Measurements from ENCODE around the gene POU2AF2. TPM values are rescaled to one million over a fixed set of nuclear protein-coding genes. Genes with fewer than 3 reads are reported as not detected.

Gene POU2AF2
- total RNA-seq, 3 donors from 2014 or later: 2.0 TPM; not detected in 2

GRCh38 chr11:111301842-111302118, 56.3 kb downstream of the POU2AF2 start:
- no peaks in the 10 kb centered on the region for H3K27me3 ChIP-seq
- H3K4me3 ChIP-seq: no peak overlapping the region
- H3K4me1 ChIP-seq: peaks cover 0 to 6% of the 10 kb centered on the region in 2 donors
- H3K36me3 ChIP-seq: no peaks in the 10 kb centered on the region
- TF ChIP-seq CTCF (IDR thresholded peaks at IDR 0.05): no peak
- TF ChIP-seq POLR2A (IDR thresholded peaks at IDR 0.05): no peak
- TF ChIP-seq POLR2AphosphoS5 (IDR thresholded peaks at IDR 0.05): no peak
- no peaks in the 10 kb centered on the region for H3K9me3 ChIP-seq
- H3K27ac ChIP-seq: no peak overlapping the region
- intact Hi-C loops (cut with DNase I; ENCODE audit: low total_unique reads): no loop called here
- no peak for DNase-seq (ENCODE audit: low spot score in 2 of 2)

GRCh38 chr11:111302298-111302697, 56.8 kb downstream of the POU2AF2 start:
- intact Hi-C loops (cut with DNase I; ENCODE audit: low total_unique reads): no loop called here
- TF ChIP-seq POLR2A (IDR thresholded peaks at IDR 0.05) (no peak), POLR2AphosphoS5 (IDR thresholded peaks at IDR 0.05) (no peak), CTCF (IDR thresholded peaks at IDR 0.05) (no peak)
- peak overlapping the region in 1 of 2 donors; percentile 12 for H3K27ac ChIP-seq
- no peaks in the 10 kb centered on the region for H3K27me3 ChIP-seq
- peaks cover 0 to 6% of the 10 kb centered on the region in 2 donors for H3K4me1 ChIP-seq
- no peaks in the 10 kb centered on the region for H3K9me3 ChIP-seq
- no peak overlapping the region for H3K4me3 ChIP-seq
- DNase-seq (ENCODE audit: low spot score in 2 of 2): no peak
- H3K36me3 ChIP-seq: no peaks in the 10 kb centered on the region

DNA sequence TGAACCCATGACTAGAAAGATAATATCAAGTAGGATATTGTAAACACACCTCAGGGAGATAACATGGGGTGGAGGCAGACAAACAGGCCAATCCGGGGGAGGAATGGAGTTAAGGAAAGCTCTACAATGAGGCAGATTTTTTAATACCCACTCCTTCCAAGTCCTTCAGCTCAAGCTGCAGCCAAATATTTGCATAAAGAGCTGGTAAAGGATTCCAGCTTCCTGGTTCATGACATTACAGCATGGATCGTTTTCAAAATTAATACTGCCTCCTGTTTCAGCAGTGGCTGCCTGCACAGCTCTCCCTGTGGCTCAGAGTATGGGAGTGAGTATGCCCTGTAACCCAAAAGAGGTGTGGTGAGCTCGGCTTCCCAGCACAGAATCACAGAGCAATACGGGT, 57.9 kb downstream of the POU2AF2 start:
- intact Hi-C loops (cut with DNase I; ENCODE audit: low total_unique reads): no loop called here
- TF ChIP-seq CTCF (IDR thresholded peaks at IDR 0.05): no peak
- no peak for TF ChIP-seq POLR2A (IDR thresholded peaks at IDR 0.05)
- no peak for TF ChIP-seq POLR2AphosphoS5 (IDR thresholded peaks at IDR 0.05)
- H3K36me3 ChIP-seq: no peaks in the 10 kb centered on the region
- H3K27me3 ChIP-seq: no peaks in the 10 kb centered on the region
- peak overlapping the region; percentile 48 to 50 for H3K27ac ChIP-seq
- no peaks in the 10 kb centered on the region for H3K9me3 ChIP-seq
- H3K4me3 ChIP-seq: no peak overlapping the region
- peaks cover 0 to 6% of the 10 kb centered on the region in 2 donors for H3K4me1 ChIP-seq
- no peak for DNase-seq (ENCODE audit: low spot score in 2 of 2)

- Histone ChIP-seq H3K4me1 (peaks cover 0 to under 1% of the 10 kb centered on the region in 2 donors), H3K36me3 (no peaks in the 10 kb centered on the region), H3K27me3 (no peaks in the 10 kb centered on the region), H3K4me3 (no peak overlapping the region), H3K9me3 (no peaks in the 10 kb centered on the region), H3K27ac (no peak overlapping the region)
- no peak for DNase-seq (ENCODE audit: low spot score in 2 of 2)
- intact Hi-C loops (cut with DNase I; ENCODE audit: low total_unique reads): no loop called here
- TF ChIP-seq CTCF (IDR thresholded peaks at IDR 0.05) (no peak), POLR2AphosphoS5 (IDR thresholded peaks at IDR 0.05) (no peak), POLR2A (IDR thresholded peaks at IDR 0.05) (no peak)
Observed at GRCh38 chr11:111305162-111305802, 59.8 kb downstream of the POU2AF2 start.

DNA sequence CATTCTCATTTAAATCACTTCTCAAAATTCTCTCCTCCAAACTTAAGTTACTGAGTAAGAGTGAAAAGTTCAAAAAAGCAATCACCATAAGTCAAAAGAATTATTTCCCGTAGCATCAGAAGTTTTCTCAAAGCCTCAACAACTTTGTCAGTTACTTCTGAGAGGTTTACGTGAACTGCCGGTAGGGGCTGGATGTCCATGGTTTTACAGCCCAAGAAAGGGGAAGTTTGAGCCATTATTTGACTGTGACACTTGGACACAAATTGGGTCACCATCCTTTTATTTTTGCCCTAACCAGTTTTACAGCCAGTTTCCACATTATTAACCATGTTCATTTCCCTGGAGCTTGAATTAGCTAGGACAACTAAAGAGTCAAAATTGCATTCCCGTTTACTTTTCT, 60.4 kb downstream of the POU2AF2 start:
- H3K27ac ChIP-seq: no peak overlapping the region
- no peaks in the 10 kb centered on the region for H3K4me1 ChIP-seq
- intact Hi-C loops (cut with DNase I; ENCODE audit: low total_unique reads): no loop called here
- H3K9me3 ChIP-seq: no peaks in the 10 kb centered on the region
- no peak overlapping the region for H3K4me3 ChIP-seq
- TF ChIP-seq POLR2AphosphoS5 (IDR thresholded peaks at IDR 0.05) (no peak), POLR2A (IDR thresholded peaks at IDR 0.05) (no peak), CTCF (IDR thresholded peaks at IDR 0.05) (no peak)
- no peaks in the 10 kb centered on the region for H3K36me3 ChIP-seq
- H3K27me3 ChIP-seq: no peaks in the 10 kb centered on the region
- no peak for DNase-seq (ENCODE audit: low spot score in 2 of 2)

Measured in breast epithelium (tissue), 4 donors.